ENCODE data around the gene G0S2. TPM values are rescaled to one million over a fixed set of nuclear protein-coding genes. Genes with fewer than 3 reads are reported as not detected.

Gene G0S2
- polyA plus RNA-seq, 1 donor from 2014 or later, result 0.33 TPM

GRCh38 chr1:209715314-209715713 lies 40.1 kb downstream of the G0S2 start:
- no peak for TF ChIP-seq EP300 (conservative IDR thresholded peaks at IDR 0.05; ENCODE audit: poor library complexity, severe bottlenecking)
- no peak for TF ChIP-seq EZH2 (IDR thresholded peaks at IDR 0.05; ENCODE audit: borderline replicate concordance, insufficient read depth, low read length, poor library complexity, severe bottlenecking)
- TF ChIP-seq CTCF (IDR thresholded peaks at IDR 0.05; ENCODE audit: poor library complexity, severe bottlenecking), result no peak
- no peak for TF ChIP-seq SMC3 (conservative IDR thresholded peaks at IDR 0.05; ENCODE audit: poor library complexity)
- no peak for TF ChIP-seq POLR2AphosphoS5 (IDR thresholded peaks at IDR 0.05)
- no peak overlapping the region for H3K4me3 ChIP-seq (ENCODE audit: low read length)

GRCh38 chr1:209717818-209718217 lies 42.6 kb downstream of the G0S2 start:
- H3K9ac ChIP-seq (ENCODE audit: low read length), result no peak overlapping the region
- H4K20me1 ChIP-seq (ENCODE audit: insufficient read depth), result no peaks in the 10 kb centered on the region
- no peak overlapping the region for H3K4me3 ChIP-seq (ENCODE audit: low read length)
- no peaks in the 10 kb centered on the region for H3K9me2 ChIP-seq (ENCODE audit: insufficient read depth, low read length)
- TF ChIP-seq CTCF (IDR thresholded peaks at IDR 0.05; ENCODE audit: poor library complexity, severe bottlenecking) (no peak), POLR2AphosphoS5 (IDR thresholded peaks at IDR 0.05) (no peak), EP300 (conservative IDR thresholded peaks at IDR 0.05; ENCODE audit: poor library complexity, severe bottlenecking) (no peak), TAF1 (IDR thresholded peaks at IDR 0.05; ENCODE audit: low read depth) (no peak), RAD21 (conservative IDR thresholded peaks at IDR 0.05) (no peak), MXI1 (conservative IDR thresholded peaks at IDR 0.05; ENCODE audit: poor library complexity, severe bottlenecking) (no peak), EZH2 (IDR thresholded peaks at IDR 0.05; ENCODE audit: borderline replicate concordance, insufficient read depth, low read length, poor library complexity, severe bottlenecking) (no peak)
- no peaks in the 10 kb centered on the region for H3K9me3 ChIP-seq (ENCODE audit: low read length)
- H2AFZ ChIP-seq (ENCODE audit: low read depth, low read length), result no peak overlapping the region
- H3F3A ChIP-seq (ENCODE audit: insufficient read depth, low read length, poor library complexity, severe bottlenecking), result no peaks in the 10 kb centered on the region
- no peaks in the 10 kb centered on the region for H3K79me2 ChIP-seq (replicated peaks; ENCODE audit: insufficient read depth, low read length)
- H3K27me3 ChIP-seq (ENCODE audit: insufficient read depth, low read depth, low read length), result no peaks in the 10 kb centered on the region
- no peak overlapping the region for H3K27ac ChIP-seq (ENCODE audit: low read length)
- no peak overlapping the region for H3K4me2 ChIP-seq (ENCODE audit: low read length)
- H3K36me3 ChIP-seq (ENCODE audit: insufficient read depth, low read length), result no peaks in the 10 kb centered on the region

More at GRCh38 chr1:209715314-209715713, 40.1 kb downstream of the G0S2 start:
- Histone ChIP-seq H3K36me3 (ENCODE audit: insufficient read depth, low read length) (no peaks in the 10 kb centered on the region), H3F3A (ENCODE audit: insufficient read depth, low read length, poor library complexity, severe bottlenecking) (no peaks in the 10 kb centered on the region), H3K9me2 (ENCODE audit: insufficient read depth, low read length) (no peaks in the 10 kb centered on the region), H3K9ac (ENCODE audit: low read length) (no peak overlapping the region), H3K4me2 (ENCODE audit: low read length) (no peak overlapping the region), H3K79me2 (replicated peaks; ENCODE audit: insufficient read depth, low read length) (no peaks in the 10 kb centered on the region), H3K27me3 (ENCODE audit: insufficient read depth, low read depth, low read length) (no peaks in the 10 kb centered on the region), H4K20me1 (ENCODE audit: insufficient read depth) (no peaks in the 10 kb centered on the region), H3K27ac (ENCODE audit: low read length) (no peak overlapping the region), H3K9me3 (ENCODE audit: low read length) (no peaks in the 10 kb centered on the region), H2AFZ (ENCODE audit: low read depth, low read length) (no peak overlapping the region)

GRCh38 chr1:209720326-209720725 lies 45.1 kb downstream of the G0S2 start:
- Histone ChIP-seq H3K4me2 (ENCODE audit: low read length) (no peak overlapping the region), H2AFZ (ENCODE audit: low read depth, low read length) (no peak overlapping the region), H3K36me3 (ENCODE audit: insufficient read depth, low read length) (no peaks in the 10 kb centered on the region), H3K4me3 (ENCODE audit: low read length) (no peak overlapping the region), H3K9ac (ENCODE audit: low read length) (no peak overlapping the region), H3K27me3 (ENCODE audit: insufficient read depth, low read depth, low read length) (no peaks in the 10 kb centered on the region), H3K9me2 (ENCODE audit: insufficient read depth, low read length) (no peaks in the 10 kb centered on the region), H3K79me2 (replicated peaks; ENCODE audit: insufficient read depth, low read length) (no peaks in the 10 kb centered on the region), H3F3A (ENCODE audit: insufficient read depth, low read length, poor library complexity, severe bottlenecking) (no peaks in the 10 kb centered on the region), H3K27ac (ENCODE audit: low read length) (no peak overlapping the region), H3K9me3 (ENCODE audit: low read length) (no peaks in the 10 kb centered on the region), H4K20me1 (ENCODE audit: insufficient read depth) (no peaks in the 10 kb centered on the region)
- TF ChIP-seq POLR2AphosphoS5 (IDR thresholded peaks at IDR 0.05) (no peak), MXI1 (conservative IDR thresholded peaks at IDR 0.05; ENCODE audit: poor library complexity, severe bottlenecking) (no peak), CTCF (IDR thresholded peaks at IDR 0.05; ENCODE audit: poor library complexity, severe bottlenecking) (no peak), RAD21 (conservative IDR thresholded peaks at IDR 0.05) (no peak), EZH2 (IDR thresholded peaks at IDR 0.05; ENCODE audit: borderline replicate concordance, insufficient read depth, low read length, poor library complexity, severe bottlenecking) (no peak), SMC3 (conservative IDR thresholded peaks at IDR 0.05; ENCODE audit: poor library complexity) (no peak), TAF1 (IDR thresholded peaks at IDR 0.05; ENCODE audit: low read depth) (no peak), REST (IDR thresholded peaks at IDR 0.05; ENCODE audit: borderline replicate concordance) (no peak), EP300 (conservative IDR thresholded peaks at IDR 0.05; ENCODE audit: poor library complexity, severe bottlenecking) (no peak)

All from neural cell (in vitro differentiated cells).